Activated T-cell treated with anti-CD3 and anti-CD28 coated beads, Interleukin-2, amount 50 U/mL, for 1 hour (primary cell): ENCODE results near the gene MEF2C.
"Not testable (repeated sequence)": the region's sequence is repeated elsewhere in the genome, so short reads cannot be mapped to it uniquely, and the experiment has no call there.

Source experiments
- DNase-seq: peaks from one replicate; pipeline ENCODE4 v3.0.0-alpha.2; 2020

The MEF2C gene

DNA sequence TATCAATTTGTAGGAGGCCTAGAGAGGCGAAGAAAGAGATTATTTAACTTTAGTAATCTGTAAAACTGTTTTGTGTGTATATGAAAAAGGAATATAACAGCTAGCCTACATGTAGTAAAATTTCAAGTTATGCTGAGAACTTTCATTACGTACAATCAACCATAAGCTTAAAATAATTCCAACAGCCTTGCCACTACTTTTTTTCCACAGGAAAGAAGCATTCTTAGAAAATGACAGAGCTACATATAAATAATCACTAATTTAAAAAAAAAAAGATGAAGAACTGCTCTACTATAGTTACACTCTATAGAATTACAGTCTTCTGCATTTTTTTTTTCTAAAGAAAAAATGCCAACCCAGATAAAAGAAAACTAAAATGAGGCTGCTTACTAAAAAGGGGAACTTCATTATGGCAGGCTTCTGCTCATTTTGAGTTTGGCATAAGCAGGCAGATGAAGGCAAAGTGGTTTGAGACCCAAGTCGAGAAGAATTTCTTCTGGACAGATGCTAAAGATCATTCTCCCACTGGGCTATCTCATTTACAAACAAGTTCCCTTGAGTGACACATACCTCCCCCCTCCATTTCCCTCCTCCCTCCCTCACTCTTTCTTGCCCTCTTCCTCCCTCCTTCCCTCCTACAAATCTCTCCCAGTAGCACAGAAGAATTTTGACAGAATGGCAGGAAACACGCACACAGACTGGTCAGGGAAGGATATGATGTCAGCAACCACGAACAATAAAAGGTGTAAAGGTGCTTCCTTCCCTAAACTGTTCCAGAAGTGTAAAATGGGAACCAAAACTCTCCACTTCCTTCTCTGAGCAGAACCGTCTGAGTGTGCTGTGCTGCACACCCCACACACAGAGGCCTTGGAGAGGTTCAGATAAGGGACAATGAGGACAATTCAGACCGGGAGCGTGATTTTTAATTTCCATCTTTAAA lies 56.1 kb downstream of the MEF2C start:
- no peak for DNase-seq

DNA sequence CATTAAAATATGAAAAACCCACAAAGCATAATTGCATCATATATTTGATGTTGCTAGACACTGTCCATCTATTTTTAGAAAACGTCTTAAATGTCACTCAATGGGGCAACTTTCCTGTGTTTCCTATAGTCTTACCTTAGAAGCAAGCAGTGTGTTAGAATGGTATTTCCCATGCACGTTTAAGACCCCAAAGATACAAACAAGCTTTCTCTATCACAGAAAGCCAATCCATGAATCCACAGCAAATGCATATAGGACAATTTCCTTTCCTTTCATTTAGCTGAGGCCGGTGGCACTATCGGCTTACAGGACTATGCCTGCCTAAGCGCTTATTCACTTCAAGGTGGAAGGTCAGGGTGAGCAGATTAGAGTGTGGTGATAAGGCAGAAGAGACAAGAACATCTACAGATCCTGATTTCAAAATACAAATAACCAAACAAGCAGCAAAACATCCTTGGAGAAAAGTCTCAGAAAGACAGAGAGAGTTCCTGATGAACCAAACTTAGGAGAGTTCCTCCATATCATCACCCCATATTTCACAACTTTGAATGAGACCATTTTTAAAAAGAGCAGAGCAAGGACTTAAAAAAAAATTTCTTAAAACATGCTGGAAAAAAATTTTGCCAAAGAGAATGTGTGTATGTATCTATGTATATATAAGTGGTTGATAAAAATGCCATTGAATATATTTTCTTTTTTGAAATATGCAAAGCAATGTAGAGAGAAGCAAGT lies 57.2 kb downstream of the MEF2C start:
- no peak for DNase-seq

DNA sequence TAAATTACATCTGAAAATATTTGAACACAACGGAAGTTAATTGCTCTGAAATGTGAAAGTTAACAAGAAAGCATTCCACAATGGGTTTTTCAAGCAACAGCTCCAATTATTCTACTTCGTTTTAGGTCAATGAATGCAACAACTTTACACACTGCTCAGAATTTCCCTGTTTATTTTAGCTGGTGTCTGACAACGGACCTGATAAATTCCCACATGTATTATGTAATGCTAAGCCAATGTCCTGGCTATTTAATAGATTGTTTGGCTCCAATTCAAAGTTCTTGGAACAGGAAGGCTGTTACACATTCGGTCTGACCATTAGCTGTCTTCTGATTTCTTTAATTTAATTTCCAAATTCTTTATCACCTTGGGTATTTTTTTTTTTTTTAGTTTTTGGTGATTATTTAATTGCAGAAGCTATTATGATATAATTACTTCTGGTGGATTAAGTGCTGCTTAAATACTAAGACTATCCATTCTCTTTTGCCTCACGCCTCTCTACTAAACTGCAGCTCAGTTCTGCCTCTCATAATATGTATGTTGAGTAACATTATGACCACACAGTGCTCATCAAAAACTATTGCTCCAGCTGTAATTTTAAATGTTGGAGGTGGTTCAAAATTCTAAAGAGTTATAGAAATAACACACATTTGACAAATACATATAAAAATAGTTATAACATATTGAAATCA lies 57.9 kb downstream of the MEF2C start:
- DNase-seq, result no peak

DNA sequence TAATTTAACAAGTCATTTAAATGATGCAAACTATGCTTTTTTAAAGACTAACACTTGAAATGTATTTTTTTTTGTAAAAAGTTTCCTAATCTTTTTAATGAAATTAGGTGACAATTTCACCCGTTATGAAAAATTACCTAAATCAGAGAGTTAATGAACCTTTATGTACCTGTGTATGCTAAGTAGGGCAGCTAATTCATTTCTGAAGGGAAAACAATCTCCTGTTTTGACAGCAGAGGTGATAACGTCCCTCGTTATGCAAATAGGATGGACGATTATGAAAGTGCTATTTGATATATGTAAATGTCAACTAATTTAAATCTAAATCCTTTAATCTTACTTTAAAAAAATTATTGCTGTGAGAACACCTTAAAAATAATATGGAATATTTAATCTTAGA lies 58.8 kb downstream of the MEF2C start:
- no peak for DNase-seq

DNA sequence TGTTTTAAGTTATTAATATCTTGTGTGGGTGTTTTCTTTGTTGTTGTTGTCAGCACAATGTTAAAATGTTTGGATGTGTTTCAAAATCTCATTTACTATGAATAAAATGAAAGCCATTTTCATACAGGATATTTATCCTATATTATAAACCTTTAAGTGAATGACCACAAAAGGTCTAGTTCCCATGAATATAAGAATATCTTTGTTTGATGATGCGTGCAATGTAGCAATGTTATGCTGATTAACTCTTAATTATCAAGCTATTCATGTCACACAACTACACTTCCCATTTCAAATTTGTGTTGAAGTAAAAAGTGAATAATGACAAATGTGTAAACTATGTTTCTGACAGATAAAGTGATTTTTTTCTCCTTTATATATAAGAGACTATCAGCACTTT lies 59.8 kb downstream of the MEF2C start:
- DNase-seq, result no peak

DNA sequence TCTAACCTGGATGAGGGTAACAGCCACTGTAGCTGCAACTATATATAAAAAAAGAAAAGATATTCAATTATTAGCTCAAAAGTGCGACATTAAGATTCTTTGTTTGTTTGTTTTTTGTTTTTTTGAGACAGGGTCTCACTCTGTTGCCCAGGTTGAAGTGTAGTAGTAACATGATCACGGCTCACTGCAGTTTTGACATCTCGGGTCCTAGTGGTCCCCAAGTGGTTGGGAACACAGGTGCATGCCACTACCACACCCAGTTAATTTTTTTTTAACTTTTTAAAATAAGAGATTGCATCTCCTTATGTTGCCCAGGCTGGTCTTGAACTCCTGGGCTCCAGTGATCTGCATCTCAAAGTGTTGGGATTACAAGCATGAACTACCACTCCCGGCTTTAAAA lies 61.8 kb downstream of the MEF2C start:
- no peak for DNase-seq

DNA sequence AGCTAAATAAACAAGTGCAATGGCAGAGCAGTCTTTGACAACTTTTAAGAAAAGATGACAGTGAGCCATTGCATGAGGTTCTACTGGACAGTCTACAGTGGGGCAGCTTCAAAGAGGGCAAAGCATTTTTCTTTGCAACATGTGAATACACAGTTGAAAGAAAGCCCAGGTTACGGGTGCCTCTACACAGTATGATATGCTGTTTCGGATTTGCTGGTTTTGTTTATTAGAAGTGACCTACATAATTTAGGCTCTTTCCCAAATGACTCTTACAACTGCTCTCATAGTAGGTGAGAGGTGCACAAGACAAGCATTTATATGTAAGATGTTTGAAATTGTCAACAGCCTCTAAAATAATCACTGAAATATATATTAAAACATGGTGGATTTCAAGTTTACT lies 62.4 kb downstream of the MEF2C start:
- no peak for DNase-seq

DNA sequence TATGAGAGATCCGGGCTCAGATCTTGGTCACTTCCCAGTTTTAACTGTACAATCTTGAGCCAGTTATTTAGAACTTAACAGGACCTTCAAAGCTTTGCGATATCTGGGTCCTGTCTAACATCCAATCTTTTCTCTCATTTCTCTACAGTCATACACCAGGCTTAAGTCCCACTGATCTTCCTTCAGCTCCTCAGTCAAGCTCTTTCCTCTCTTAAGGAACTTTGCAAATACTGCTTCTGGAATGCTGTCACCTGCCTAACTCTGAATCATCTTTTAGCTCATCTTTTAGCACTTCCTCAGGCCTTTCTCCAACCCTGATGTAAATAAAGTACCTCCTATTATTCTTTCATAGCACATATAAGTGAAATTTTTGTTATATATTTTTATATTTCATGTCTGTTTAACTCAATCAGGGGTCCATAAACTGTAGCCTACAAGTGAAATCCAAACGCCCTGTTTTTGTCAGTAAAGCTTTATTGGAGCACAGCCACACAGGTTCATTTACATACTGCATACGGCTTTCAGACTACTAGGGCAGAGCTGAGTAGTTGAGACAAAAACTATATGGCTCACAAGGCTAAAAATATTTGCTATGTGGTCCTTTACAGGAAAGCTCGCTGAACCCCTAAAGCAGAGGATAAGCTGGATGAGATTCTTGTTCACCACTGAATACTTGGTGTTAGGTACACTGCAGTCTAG lies 63.5 kb downstream of the MEF2C start:
- DNase-seq, result no peak

DNA sequence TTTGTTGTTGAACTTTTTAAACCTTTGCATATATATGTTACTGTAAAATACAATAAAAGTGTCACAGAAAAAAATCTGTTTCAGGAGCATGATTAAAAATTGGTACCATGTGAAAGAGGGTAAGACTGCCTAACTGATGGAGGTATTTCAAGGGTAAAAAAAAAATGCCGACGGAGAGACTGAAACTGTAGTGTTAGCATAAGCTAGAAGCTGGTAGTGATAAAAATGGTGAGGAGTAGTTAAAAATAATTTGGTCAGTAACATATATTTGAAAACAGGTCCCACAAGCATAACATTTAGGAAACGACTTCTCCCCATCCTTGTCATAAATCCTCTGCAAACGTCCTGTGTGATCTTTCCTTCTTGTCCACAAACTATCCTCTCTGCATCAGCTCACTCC lies 64.7 kb downstream of the MEF2C start:
- DNase-seq, result no peak

DNA sequence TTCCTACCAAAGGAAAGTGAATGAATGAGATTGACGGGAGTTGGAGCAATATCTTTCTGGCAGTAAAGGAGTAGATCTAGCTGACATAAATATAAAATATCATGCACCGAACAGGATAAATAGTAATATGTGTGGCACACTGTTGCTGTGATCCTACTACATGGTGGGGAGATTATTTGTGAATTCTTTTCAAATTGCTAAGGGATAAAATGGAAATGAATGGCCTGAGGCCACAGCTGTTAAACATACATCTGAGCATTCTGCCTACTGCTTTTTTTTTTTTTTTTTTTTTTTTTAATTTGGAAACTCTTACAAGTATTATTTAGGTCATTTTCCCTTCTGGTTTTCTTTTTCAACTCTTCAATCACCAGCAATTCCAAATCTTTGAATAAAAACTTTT lies 66.8 kb downstream of the MEF2C start:
- no peak for DNase-seq

DNA sequence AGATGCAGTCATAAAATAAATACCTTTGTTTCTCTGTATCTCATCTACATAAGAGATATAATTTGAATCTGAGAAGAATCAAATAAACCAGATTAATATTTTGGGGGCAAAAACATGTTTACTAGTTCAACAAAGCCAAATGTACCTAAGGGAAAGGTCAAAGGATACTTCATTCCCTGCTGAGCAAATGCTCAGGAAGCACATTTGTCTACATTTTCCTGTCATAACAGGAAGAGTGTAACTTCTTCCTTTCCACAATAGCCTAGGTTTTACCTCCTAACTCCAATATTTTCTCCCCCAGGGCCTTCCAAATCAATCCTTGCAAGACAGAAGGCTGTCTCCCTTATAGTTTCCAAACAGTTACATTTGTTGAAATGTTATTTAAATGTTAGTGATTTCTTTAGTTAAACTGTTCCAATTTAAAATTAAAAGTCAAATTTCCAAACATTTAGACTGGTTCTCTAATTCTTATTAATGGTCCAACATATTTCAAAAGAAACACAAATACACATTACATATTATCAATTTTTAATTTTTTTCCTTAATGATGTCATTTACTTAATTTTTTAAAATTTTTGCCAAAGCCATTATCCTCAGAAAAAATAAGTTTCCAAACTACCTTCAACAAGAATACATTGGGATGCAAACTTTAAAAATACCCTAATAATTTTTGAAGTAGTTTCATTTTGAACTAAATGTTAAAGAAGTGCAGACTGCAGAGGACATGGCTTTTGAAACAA lies 67.8 kb downstream of the MEF2C start:
- no peak for DNase-seq

DNA sequence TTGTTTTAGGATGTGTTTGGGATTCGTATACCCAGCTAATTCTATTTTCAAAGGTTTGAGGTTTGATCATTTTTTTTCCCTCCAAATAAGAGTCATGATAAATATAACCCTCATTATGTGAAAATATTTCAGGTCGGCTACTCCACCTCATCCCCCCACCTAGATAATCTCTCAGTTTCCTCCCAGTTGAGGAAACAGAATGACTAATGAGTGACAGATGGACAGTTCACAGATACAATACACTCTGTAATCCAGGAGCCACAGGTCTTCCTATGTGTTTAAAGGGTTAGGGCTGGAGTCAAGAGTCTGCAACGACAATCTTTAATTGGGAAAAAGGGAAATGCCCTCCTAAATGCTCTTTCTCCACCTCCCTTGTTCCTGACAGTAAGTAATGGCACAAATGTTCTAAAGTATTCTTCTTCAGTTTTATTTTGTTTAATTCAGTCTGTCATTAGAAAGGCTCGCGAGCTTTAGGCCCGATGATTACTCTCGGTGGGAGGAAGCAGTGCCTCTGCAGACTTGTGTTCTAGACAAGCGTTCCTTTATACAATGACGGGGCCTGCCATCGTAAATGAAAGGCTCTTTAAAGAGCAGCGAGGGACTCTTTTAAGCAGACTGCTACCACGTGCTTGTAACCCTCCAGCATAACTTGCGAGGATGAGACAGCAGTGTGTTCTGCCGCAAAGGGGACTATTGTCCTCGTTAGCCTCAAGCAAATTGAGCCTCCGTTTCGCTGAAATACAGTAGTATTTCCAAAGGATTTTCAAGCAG lies 69.0 kb downstream of the MEF2C start:
- no peak for DNase-seq

DNA sequence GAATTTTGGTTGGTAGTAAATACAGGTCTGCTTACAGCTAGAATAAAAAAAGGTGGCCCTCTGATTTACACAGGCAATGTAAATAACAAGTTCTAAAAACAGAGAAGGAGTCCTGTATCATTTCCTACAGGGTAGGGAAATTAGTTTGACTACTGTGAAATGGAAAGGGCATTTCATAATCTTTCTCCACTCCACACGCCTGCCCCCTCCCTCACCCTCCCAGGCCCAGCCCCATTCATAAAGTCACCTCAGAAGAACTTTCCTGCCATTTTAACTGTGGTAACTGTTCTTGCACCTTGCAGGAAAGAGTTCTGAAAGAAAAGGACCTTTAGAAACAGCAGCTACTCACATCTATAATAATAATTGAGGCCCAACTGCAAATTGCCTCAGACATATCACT lies 69.7 kb downstream of the MEF2C start:
- no peak for DNase-seq

DNA sequence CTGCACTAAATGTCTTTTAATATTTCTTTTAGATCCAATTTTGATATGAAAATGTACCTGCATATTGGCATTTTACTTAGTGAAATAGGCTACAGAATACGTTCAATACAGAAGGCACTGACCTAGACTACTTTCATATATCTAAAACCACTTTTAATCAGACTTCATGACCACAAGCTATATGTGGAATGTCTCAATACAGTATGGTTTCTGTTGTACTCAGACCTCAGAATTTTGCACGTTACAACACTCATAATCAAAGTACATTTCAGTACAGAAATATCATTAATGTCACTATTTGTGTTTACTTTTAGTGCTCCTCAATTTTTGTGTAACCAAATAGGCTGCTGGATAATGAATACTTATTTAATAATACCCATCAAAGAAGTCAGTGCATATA lies 74.8 kb downstream of the MEF2C start:
- no peak for DNase-seq

DNA sequence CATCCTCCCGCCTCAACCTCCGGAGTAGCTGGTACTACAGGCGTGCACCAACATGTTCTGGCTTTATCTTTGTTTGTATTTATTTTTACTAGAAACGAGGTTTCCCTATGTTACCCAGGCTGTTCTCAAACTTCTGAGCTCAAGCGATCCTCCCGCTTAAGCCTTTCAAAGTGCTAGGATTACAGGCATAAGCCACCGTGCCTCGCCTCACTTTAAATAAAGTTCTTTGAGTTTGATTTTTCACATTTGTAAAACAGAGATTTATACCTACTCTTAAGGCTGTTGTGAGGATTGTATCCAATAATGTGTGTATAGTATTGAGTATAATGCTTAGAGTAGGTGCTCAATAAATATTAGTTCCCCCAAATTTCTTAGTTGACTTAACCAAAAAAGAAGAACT lies 75.7 kb downstream of the MEF2C start:
- DNase-seq, result no peak

DNA sequence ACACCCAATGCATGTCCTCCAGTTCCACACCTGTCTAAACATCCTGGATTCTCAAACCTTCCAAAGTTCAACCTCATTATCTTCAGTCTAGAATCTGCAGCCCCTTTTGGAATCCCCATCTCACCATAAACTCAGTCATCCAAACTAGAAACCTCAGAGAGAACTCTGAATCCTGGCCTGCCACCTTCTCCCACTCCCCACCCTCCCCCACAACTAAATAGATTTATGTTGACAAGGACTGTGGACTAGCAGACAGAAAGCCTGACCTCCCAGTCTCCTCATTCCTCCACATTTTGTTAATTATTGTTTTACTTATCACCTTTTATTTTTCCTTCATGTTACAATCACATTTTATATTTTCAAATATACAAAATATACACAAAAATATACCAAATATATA lies 76.6 kb downstream of the MEF2C start:
- DNase-seq, result no peak

DNA sequence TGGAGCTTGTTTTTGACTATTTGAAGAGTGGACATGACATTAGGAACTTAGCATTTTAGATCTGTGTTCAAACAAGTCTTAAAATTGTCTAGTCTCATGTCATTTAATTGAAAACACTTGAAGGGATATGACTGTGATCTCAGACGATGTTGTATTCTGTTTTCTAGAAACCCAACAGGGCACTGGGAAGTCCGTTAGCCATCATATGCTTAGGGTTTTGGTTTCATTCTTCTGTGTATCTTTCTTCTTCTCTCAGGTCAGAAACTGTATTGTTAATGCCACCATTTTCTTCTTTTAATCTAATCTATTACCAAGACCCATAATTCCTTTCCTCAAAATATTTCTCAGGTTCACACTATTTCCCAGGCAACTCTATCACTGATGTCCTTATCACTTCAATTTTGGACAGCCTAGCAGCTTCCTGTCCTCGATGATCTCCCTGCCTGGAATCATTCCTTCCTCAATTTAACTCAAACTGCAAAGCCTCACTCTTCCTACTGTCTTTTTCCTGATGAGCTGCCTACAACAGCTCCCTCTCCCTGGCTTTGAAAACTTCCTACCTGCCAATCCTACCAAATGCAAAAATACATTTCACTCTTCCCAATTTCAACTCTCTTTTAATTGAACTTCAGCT lies 77.7 kb downstream of the MEF2C start:
- no peak for DNase-seq

DNA sequence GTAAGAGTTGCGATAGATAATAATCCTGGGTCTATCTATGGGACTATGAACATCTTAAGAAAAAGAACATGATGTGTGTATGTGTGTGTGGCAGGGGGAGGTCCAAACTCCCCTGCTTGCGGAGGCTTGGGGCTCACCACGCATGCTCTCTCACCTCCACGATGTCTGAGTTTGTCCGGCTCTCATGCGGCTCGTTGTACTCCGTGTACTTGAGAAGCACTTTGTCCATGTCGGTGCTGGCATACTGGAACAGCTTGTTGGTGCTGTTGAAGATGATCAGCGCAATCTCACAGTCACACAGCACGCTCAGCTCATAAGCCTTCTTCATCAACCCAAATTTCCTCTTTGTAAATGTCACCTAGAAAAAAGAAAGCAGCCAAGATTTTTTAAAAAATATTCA lies 78.5 kb downstream of the MEF2C start:
- no peak for DNase-seq

DNA sequence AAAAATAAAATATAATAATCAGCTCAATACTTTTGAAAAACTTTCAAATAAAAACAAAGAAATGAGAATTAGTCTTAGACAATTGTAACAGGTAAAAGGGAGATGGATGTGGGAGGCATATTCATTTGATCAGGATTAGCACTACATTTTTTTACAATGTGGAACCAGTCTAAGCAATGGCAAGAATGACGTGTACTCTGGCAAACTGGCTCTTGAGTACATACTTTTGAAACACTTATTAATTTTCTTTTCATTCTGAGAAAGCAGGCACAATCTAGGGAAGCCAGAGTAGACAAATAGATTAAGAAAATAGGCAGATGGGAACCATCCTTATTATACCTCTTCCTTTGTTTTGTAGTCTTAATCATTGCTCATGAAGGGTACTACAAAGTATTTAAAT lies 79.7 kb downstream of the MEF2C start:
- no peak for DNase-seq

DNA sequence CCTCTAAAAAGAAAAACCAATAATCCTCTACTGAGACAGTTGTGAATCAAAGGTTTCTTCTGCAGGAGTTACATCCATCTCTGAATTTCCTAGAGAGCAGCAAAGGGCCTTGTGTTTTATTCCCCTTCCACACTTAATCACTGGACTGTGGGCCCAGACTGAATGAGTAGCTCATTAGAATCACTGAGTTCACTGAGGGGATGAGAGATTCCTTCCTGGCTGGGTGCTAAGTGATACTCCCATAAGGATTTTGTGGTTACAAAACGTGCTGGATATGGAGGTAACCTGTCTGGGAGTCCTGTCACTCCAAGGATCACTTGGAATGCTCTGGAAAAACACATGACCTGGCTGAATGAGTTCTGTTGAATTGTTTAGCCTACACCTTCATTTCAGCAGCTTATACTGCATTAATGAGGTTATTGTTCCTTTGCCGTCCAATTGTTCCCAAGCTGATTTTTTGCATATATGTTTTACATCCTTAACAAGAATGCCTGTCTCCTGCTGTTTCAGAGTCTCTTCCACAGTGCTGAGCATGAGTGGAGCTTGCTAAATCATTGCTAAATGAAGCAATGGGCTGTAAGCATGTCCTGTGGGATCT lies 82.9 kb downstream of the MEF2C start:
- DNase-seq, result no peak

DNA sequence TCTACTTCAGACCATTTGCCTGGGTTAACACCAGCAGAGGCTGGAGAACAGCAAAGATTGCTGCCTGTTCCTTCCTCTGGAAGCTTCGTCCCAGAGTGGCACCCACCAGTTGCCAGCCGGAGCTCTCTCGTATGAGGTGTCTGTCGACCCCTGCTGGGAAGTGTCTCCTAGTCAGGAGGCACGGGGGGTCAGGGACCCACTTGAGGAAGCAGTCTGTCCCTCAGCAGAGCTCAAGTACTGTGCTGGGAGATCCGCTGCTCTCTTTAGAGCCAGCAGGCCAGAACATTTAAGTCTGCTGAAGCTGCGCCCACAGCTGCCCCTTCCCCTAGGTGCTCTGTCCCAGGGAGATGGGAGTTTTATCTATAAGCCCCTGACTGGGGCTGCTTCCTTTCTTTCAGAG lies 84.1 kb downstream of the MEF2C start:
- not testable (repeated sequence) for DNase-seq
